ENCODE measurements around the gene SLFN14.
A peak's percentile ranks its signal among the peaks of the same experiment; 100 is the strongest.

Gene SLFN14

GRCh38 chr17:35587074-35587961 lies 26.7 kb upstream of the SLFN14 start, which contains the start of gene AP2B1 (continued):
- TF ChIP-seq GLI2 (tag by site-specific recombination; IDR thresholded peaks at IDR 0.05; ENCODE audit: borderline replicate concordance, low read depth) (no peak), ZNF354C (tag by site-specific recombination; IDR thresholded peaks at IDR 0.05; ENCODE audit: borderline replicate concordance, low read depth) (no peak), ZNF121 (tag by site-specific recombination; IDR thresholded peaks at IDR 0.05) (no peak), ZSCAN5A (tag by site-specific recombination; IDR thresholded peaks at IDR 0.05) (peak; percentile 98), ZNF426 (tag by site-specific recombination; IDR thresholded peaks at IDR 0.05) (no peak), ZNF76 (tag by site-specific recombination; IDR thresholded peaks at IDR 0.05; ENCODE audit: borderline replicate concordance, low read depth) (peak; percentile 91), ZNF223 (tag by site-specific recombination; IDR thresholded peaks at IDR 0.05) (no peak), ZBTB17 (tag by site-specific recombination; IDR thresholded peaks at IDR 0.05) (peak; percentile 94), ZNF626 (tag by site-specific recombination; IDR thresholded peaks at IDR 0.05) (no peak), PRDM10 (tag by site-specific recombination; IDR thresholded peaks at IDR 0.05) (peak; percentile 96), ZBTB6 (tag by site-specific recombination; IDR thresholded peaks at IDR 0.05) (peak; percentile 22; the same call in 1 of the 2 replicates), ZNF324 (tag by site-specific recombination; IDR thresholded peaks at IDR 0.05) (peak; percentile 97), ZNF335 (tag by site-specific recombination; conservative IDR thresholded peaks at IDR 0.05) (peak; percentile 98)
- TF ChIP-seq, protein P1, sequence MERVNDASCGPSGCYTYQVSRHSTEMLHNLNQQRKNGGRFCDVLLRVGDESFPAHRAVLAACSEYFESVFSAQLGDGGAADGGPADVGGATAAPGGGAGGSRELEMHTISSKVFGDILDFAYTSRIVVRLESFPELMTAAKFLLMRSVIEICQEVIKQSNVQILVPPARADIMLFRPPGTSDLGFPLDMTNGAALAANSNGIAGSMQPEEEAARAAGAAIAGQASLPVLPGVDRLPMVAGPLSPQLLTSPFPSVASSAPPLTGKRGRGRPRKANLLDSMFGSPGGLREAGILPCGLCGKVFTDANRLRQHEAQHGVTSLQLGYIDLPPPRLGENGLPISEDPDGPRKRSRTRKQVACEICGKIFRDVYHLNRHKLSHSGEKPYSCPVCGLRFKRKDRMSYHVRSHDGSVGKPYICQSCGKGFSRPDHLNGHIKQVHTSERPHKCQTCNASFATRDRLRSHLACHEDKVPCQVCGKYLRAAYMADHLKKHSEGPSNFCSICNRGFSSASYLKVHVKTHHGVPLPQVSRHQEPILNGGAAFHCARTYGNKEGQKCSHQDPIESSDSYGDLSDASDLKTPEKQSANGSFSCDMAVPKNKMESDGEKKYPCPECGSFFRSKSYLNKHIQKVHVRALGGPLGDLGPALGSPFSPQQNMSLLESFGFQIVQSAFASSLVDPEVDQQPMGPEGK (tag by site-specific recombination; IDR thresholded peaks at IDR 0.05) = peak; percentile 77; the same call in 1 of the 2 replicates
- TF ChIP-seq, protein P2, sequence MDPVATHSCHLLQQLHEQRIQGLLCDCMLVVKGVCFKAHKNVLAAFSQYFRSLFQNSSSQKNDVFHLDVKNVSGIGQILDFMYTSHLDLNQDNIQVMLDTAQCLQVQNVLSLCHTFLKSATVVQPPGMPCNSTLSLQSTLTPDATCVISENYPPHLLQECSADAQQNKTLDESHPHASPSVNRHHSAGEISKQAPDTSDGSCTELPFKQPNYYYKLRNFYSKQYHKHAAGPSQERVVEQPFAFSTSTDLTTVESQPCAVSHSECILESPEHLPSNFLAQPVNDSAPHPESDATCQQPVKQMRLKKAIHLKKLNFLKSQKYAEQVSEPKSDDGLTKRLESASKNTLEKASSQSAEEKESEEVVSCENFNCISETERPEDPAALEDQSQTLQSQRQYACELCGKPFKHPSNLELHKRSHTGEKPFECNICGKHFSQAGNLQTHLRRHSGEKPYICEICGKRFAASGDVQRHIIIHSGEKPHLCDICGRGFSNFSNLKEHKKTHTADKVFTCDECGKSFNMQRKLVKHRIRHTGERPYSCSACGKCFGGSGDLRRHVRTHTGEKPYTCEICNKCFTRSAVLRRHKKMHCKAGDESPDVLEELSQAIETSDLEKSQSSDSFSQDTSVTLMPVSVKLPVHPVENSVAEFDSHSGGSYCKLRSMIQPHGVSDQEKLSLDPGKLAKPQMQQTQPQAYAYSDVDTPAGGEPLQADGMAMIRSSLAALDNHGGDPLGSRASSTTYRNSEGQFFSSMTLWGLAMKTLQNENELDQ (tag by site-specific recombination; IDR thresholded peaks at IDR 0.05; ENCODE audit: low read depth) = no peak
